PC-3 (cell line): ENCODE data around the gene CDC5L. TPM values are rescaled to one million over a fixed set of nuclear protein-coding genes. Genes with fewer than 3 reads are reported as not detected.

ENCODE experiments used
- ATAC-seq: fragments of 200-7000 bp; cut with Tn5 transposase; 2 replicates; pipeline ENCODE4 v1.9.1; 2020; ENCODE audit warnings: mild to moderate bottlenecking, moderate library complexity
- BruUV-seq: library from RNA; stranded (reverse); fragments of 400-500 nt; replicated peaks from 2 replicates; lab custom pipeline; 2021; lab: Mats Ljungman, UMichigan
- CTCF ChIA-PET: fragments of 300-600 bp; sonication (Branson Sonifier 250); formaldehyde crosslinking; loops from one replicate; lab custom pipeline; 2022; ENCODE audit warnings: antibody characterized with exemption; lab: Charles Lee
- POLR2A ChIA-PET: fragments of 300-600 bp; sonication (Branson Sonifier 250); formaldehyde crosslinking; loops from one replicate; lab custom pipeline; 2022; ENCODE audit warnings: antibody characterized with exemption; ENCODE audit not compliant: unreplicated experiment; lab: Charles Lee
- DNase-seq: peaks from one replicate; pipeline ENCODE4 v3.0.0-alpha.2; 2015
- H2AFZ ChIP-seq: fragments of 300-600 bp; sonication (generic); 2 replicates; pipeline ENCODE4 v1.6.0; 2016; ENCODE audit warnings: antibody characterized with exemption, low read length
- H3F3A ChIP-seq: fragments of 300-600 bp; sonication (generic); one replicate; pipeline ENCODE4 v1.6.0; 2017; ENCODE audit warnings: antibody characterized with exemption, low read length, control low read depth, mild to moderate bottlenecking; ENCODE audit not compliant: unreplicated experiment
- H3K27ac ChIP-seq: fragments of 300-600 bp; sonication (generic); 2 replicates; pipeline ENCODE4 v1.5.1; 2016; ENCODE audit warnings: mild to moderate bottlenecking, low read length
- H3K27me3 ChIP-seq: fragments of 300-600 bp; sonication (generic); 2 replicates; pipeline ENCODE4 v1.6.1; 2016; ENCODE audit warnings: low read length, mixed read lengths
- H3K36me3 ChIP-seq: fragments of 300-600 bp; sonication (generic); 2 replicates; pipeline ENCODE4 v1.6.1; 2016; ENCODE audit warnings: low read depth, mixed run types, low read length, mixed read lengths
- H3K4me1 ChIP-seq: fragments of 300-600 bp; sonication (generic); 2 replicates; pipeline ENCODE4 v1.5.1; 2016; ENCODE audit warnings: low read length; ENCODE audit not compliant: insufficient read depth
- H3K4me2 ChIP-seq: fragments of 300-600 bp; sonication (generic); 2 replicates; pipeline ENCODE4 v1.6.0; 2016; ENCODE audit warnings: low read length
- H3K4me3 ChIP-seq: fragments of 300-600 bp; sonication (generic); 2 replicates; pipeline ENCODE4 v1.5.1; 2016; ENCODE audit warnings: mild to moderate bottlenecking, low read length, mixed read lengths
- H3K79me2 ChIP-seq: fragments of 300-600 bp; sonication (generic); 2 replicates; pipeline ENCODE4 v1.6.1; 2017; ENCODE audit warnings: low read length, mixed read lengths
- H3K9ac ChIP-seq: fragments of 300-600 bp; sonication (generic); 2 replicates; pipeline ENCODE4 v1.6.0; 2016; ENCODE audit warnings: mild to moderate bottlenecking, low read length
- H3K9me2 ChIP-seq: fragments of 300-600 bp; sonication (generic); replicated peaks from 2 replicates; pipeline ENCODE4 v1.6.1; 2016; ENCODE audit warnings: mixed run types, low read length, mixed read lengths
- H3K9me3 ChIP-seq: fragments of 300-600 bp; sonication (generic); 2 replicates; pipeline ENCODE4 v1.6.1; 2016; ENCODE audit warnings: low read length, mixed read lengths
- H4K20me1 ChIP-seq: fragments of 300-600 bp; sonication (generic); 2 replicates; pipeline ENCODE4 v1.6.1; 2016; ENCODE audit warnings: low read length, mixed read lengths
- EZH2 ChIP-seq: fragments of 300-600 bp; sonication (generic); IDR thresholded peaks from one replicate; pipeline ENCODE4 v1.6.1; 2017; ENCODE audit warnings: antibody characterized with exemption, mild to moderate bottlenecking, low read length; ENCODE audit not compliant: unreplicated experiment
- EZH2phosphoT487 ChIP-seq: fragments of 300-600 bp; sonication (generic); IDR thresholded peaks from 2 replicates; pipeline ENCODE4 v1.6.1; 2018; ENCODE audit warnings: mild to moderate bottlenecking, antibody characterized with exemption, low read length, borderline replicate concordance
- intact Hi-C: fragments of 100-400 bp; cut with micrococcal nuclease; formaldehyde crosslinking; loops from 2 replicates; pipeline ENCODE4 v1.9.0; 2023
- total RNA-seq: library from RNA; depleted of rRNA; stranded (reverse); fragments of >200 nt; gene quantifications from 2 replicates; pipeline ENCODE4 v1.2.3, GENCODE V29; 2014
- TF ChIP-seq, protein P1 (sequence below): fragments of 300-600 bp; sonication (generic); conservative IDR thresholded peaks from 2 replicates; pipeline ENCODE4 v1.5.1; 2017; ENCODE audit warnings: antibody characterized with exemption, low read depth, mild to moderate bottlenecking, low read length

The CDC5L gene
- total RNA-seq, 1 experiment from 2014 or later: 23.0 TPM

DNA sequence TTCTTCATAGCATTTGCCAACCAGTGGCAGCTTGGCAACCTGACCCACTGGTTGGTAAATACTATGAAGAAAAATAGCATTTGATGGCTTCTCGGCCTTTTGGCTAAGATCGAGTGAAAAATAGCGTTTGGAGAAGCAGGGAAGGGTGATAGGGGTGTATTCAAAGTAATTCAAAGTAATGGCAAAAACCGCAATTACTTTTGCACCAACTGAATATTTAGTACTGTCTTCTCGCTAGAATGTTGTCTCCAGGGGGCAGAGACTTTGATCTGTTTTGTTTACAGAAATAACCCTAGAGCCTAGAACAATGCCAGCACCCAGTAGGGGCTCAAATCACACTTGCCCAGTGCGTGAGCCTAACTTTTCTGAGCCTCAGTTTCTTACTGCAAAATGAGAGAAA, 106.1 kb downstream of the CDC5L start:
- TF ChIP-seq EZH2phosphoT487: no peak
- TF ChIP-seq EZH2: no peak
- TF ChIP-seq, protein P1, sequence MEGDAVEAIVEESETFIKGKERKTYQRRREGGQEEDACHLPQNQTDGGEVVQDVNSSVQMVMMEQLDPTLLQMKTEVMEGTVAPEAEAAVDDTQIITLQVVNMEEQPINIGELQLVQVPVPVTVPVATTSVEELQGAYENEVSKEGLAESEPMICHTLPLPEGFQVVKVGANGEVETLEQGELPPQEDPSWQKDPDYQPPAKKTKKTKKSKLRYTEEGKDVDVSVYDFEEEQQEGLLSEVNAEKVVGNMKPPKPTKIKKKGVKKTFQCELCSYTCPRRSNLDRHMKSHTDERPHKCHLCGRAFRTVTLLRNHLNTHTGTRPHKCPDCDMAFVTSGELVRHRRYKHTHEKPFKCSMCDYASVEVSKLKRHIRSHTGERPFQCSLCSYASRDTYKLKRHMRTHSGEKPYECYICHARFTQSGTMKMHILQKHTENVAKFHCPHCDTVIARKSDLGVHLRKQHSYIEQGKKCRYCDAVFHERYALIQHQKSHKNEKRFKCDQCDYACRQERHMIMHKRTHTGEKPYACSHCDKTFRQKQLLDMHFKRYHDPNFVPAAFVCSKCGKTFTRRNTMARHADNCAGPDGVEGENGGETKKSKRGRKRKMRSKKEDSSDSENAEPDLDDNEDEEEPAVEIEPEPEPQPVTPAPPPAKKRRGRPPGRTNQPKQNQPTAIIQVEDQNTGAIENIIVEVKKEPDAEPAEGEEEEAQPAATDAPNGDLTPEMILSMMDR: no peak
- H3K4me1 ChIP-seq: peaks cover 45% of the 10 kb centered on the region
- peak overlapping the region; percentile 53 for H3K4me2 ChIP-seq
- POLR2A ChIA-PET: no interaction called here
- no peaks in the 10 kb centered on the region for H3K9me2 ChIP-seq
- H3K4me3 ChIP-seq: no peak overlapping the region
- intact Hi-C loops: loop anchor here (5.0 kb wide), 1 partner anchor 54 kb away; no protein-coding TSS in a partner anchor
- CTCF ChIA-PET: interaction anchor here (1.0 kb wide), 1 partner anchor 18 kb away, joined by 8 read pairs; no protein-coding TSS in a partner anchor
- H3F3A ChIP-seq: no peaks in the 10 kb centered on the region
- no peaks in the 10 kb centered on the region for H3K36me3 ChIP-seq
- BruUV-seq: no TSS peak
- ATAC-seq (no peak), DNase-seq (peak; percentile 3)
- H3K27ac ChIP-seq: peak overlapping the region; percentile 84
- H3K9me3 ChIP-seq: no peaks in the 10 kb centered on the region
- H4K20me1 ChIP-seq: no peaks in the 10 kb centered on the region
- no peaks in the 10 kb centered on the region for H3K79me2 ChIP-seq
- peak overlapping the region; percentile 66 for H2AFZ ChIP-seq
- H3K27me3 ChIP-seq: no peaks in the 10 kb centered on the region
- H3K9ac ChIP-seq: peak overlapping the region; percentile 59

DNA sequence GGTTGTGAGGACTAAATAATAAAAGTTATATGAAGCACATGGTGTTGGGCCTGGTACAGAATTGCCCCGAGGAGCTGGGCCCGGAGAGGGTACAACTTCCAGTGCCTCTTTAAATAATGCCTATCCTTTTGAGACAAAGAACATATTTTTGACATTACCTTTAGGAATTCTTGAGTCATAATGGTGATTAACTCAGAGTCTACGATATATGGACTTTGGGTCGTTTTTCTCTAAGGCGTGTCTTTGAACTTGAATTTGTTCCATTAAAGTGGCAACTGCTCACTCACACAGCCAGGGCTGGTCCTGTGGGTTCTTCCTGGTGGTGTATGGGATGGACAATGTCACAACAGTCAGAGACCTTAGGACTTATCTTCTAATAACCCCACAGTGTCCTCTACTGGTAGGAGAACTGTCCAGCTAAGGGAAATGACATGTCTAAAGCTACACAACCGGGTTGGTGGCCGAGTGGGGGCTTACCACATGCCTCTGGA, 106.5 kb downstream of the CDC5L start:
- Histone ChIP-seq H2AFZ (peak overlapping the region; percentile 66), H3K36me3 (no peaks in the 10 kb centered on the region), H3K9me3 (no peaks in the 10 kb centered on the region), H3K79me2 (no peaks in the 10 kb centered on the region), H4K20me1 (no peaks in the 10 kb centered on the region), H3K4me3 (no peak overlapping the region), H3K27ac (peak overlapping the region; percentile 84), H3K4me1 (peaks cover 45% of the 10 kb centered on the region), H3K4me2 (peak overlapping the region; percentile 53), H3K27me3 (no peaks in the 10 kb centered on the region), H3K9me2 (no peaks in the 10 kb centered on the region), H3F3A (no peaks in the 10 kb centered on the region), H3K9ac (peak overlapping the region; percentile 59)
- TF ChIP-seq EZH2: no peak
- TF ChIP-seq, protein P1: peak; percentile 67
- CTCF ChIA-PET: interaction anchor here (0.5 to 1.0 kb wide), 2 partner anchors 18 to 66 kb away, joined by 8 to 10 read pairs; no protein-coding TSS in a partner anchor
- ATAC-seq (peak; percentile 67), DNase-seq (peak; percentile 95)
- POLR2A ChIA-PET: no interaction called here
- no TSS peak for BruUV-seq
- intact Hi-C loops: loop anchor here (1.0 to 5.0 kb wide), 2 partner anchors 19 to 53 kb away; no protein-coding TSS in a partner anchor
